GM12878 (cell line): ENCODE measurements around the gene FAM187B. TPM values are rescaled to one million over a fixed set of nuclear protein-coding genes. Genes with fewer than 3 reads are reported as not detected.

Experiments
- BCL11A ChIP-seq: IDR thresholded peaks from 2 replicates; pipeline ENCODE4 v1.6.1; 2011; ENCODE audit warnings: low read depth, low read length
- BHLHE40 ChIP-seq, 2 experiments: fragments of 450-650 bp in 1 of 2; IDR thresholded peaks; 2 replicates each; pipeline ENCODE4 v1.6.1; 2011 to 2017; ENCODE audit warnings: low read depth in 2 of 2, borderline replicate concordance in 1 of 2, improper control_type of control experiment in 1 of 2, low read length in 1 of 2, mild to moderate bottlenecking in 1 of 2
- CHD1 ChIP-seq: IDR thresholded peaks from 2 replicates; pipeline ENCODE4 v1.6.1; 2012; ENCODE audit warnings: low read depth, low read length, improper control_type of control experiment
- CHD2 ChIP-seq: IDR thresholded peaks from 2 replicates; pipeline ENCODE4 v1.6.1; 2011; ENCODE audit warnings: low read depth, low read length, improper control_type of control experiment, borderline replicate concordance
- CHD4 ChIP-seq: fragments of 200-600 bp; sonication (generic); IDR thresholded peaks from 2 replicates; pipeline ENCODE4 v1.6.1; 2016; ENCODE audit warnings: mild to moderate bottlenecking
- DPF2 ChIP-seq: fragments of 450-650 bp; IDR thresholded peaks from 2 replicates; pipeline ENCODE4 v1.6.1; 2017; ENCODE audit warnings: mild to moderate bottlenecking
- HDAC2 ChIP-seq: fragments of 200-600 bp; sonication (generic); IDR thresholded peaks from 2 replicates; pipeline ENCODE4 v1.6.1; 2017
- HDAC6 ChIP-seq: fragments of 200-600 bp; sonication (generic); IDR thresholded peaks from one replicate; pipeline ENCODE4 v1.8.0; 2017; ENCODE audit warnings: antibody characterized with exemption; ENCODE audit not compliant: unreplicated experiment
- JUND ChIP-seq: IDR thresholded peaks from 2 replicates; pipeline ENCODE4 v1.6.1; 2012; ENCODE audit warnings: low read depth, mild to moderate bottlenecking, low read length, improper control_type of control experiment, moderate library complexity
- KLF5 ChIP-seq: fragments of 450-650 bp; IDR thresholded peaks from 2 replicates; pipeline ENCODE4 v1.6.1; 2014; ENCODE audit warnings: mild to moderate bottlenecking; ENCODE audit not compliant: partially characterized antibody
- LARP7 ChIP-seq: fragments of 450-650 bp; IDR thresholded peaks from 2 replicates; pipeline ENCODE4 v1.6.1; 2017; ENCODE audit warnings: mild to moderate bottlenecking
- MTA2 ChIP-seq: fragments of 450-650 bp; IDR thresholded peaks from 2 replicates; pipeline ENCODE4 v1.6.1; 2016; ENCODE audit warnings: low read depth, mild to moderate bottlenecking, moderate library complexity
- MTA3 ChIP-seq: IDR thresholded peaks from 2 replicates; pipeline ENCODE4 v1.6.1; 2012; ENCODE audit warnings: low read length, inconsistent platforms, borderline replicate concordance
- NFIC ChIP-seq: IDR thresholded peaks from 2 replicates; pipeline ENCODE4 v1.6.1; 2012; ENCODE audit warnings: low read depth, mild to moderate bottlenecking, inconsistent platforms, low read length, moderate library complexity
- NFXL1 ChIP-seq: fragments of 450-650 bp; IDR thresholded peaks from 2 replicates; pipeline ENCODE4 v1.6.1; 2017; ENCODE audit warnings: antibody characterized with exemption, mild to moderate bottlenecking, borderline replicate concordance
- NRF1 ChIP-seq: conservative IDR thresholded peaks from 2 replicates; pipeline ENCODE4 v1.6.1; 2011; ENCODE audit warnings: mild to moderate bottlenecking, low read depth, low read length, improper control_type of control experiment
- PML ChIP-seq: IDR thresholded peaks from 2 replicates; pipeline ENCODE4 v1.6.1; 2012; ENCODE audit warnings: low read length, inconsistent platforms
- RCOR1 ChIP-seq: conservative IDR thresholded peaks from 2 replicates; pipeline ENCODE4 v1.6.1; 2012; ENCODE audit warnings: low read depth, low read length, improper control_type of control experiment
- SIN3A ChIP-seq: IDR thresholded peaks from 2 replicates; pipeline ENCODE4 v1.6.1; 2012; ENCODE audit warnings: low read depth, low read length, improper control_type of control experiment
- SMARCA5 ChIP-seq: fragments of 450-650 bp; IDR thresholded peaks from 2 replicates; pipeline ENCODE4 v1.6.1; 2017; ENCODE audit warnings: mild to moderate bottlenecking
- SRF ChIP-seq, 2 experiments: IDR thresholded peaks; 2 replicates each; pipeline ENCODE4 v1.6.1; 2011; ENCODE audit warnings: low read depth in 2 of 2, low read length in 2 of 2, mild to moderate bottlenecking in 1 of 2, moderate library complexity in 1 of 2
- STAT1 ChIP-seq: fragments of 450-650 bp; conservative IDR thresholded peaks from 2 replicates; pipeline ENCODE4 v1.6.1; 2014; ENCODE audit warnings: antibody characterized with exemption, mild to moderate bottlenecking
- TARDBP ChIP-seq: IDR thresholded peaks from 2 replicates; pipeline ENCODE4 v1.6.1; 2016; ENCODE audit warnings: borderline replicate concordance
- YY1 ChIP-seq: IDR thresholded peaks from 2 replicates; pipeline ENCODE4 v1.6.1; 2011; ENCODE audit warnings: low read depth, mild to moderate bottlenecking, low read length
- ZNF622 ChIP-seq: fragments of 450-650 bp; IDR thresholded peaks from 2 replicates; pipeline ENCODE4 v1.6.1; 2017; ENCODE audit warnings: mild to moderate bottlenecking, inconsistent platforms
- polyA plus RNA-seq, 11 experiments: library from polyadenylated mRNA; depleted of rRNA in 4 of 11; unstranded in 6 of 11; stranded (reverse) in 5 of 11; fragments of >200 nt; fragmentation: Nextera tagmentation in 4 of 11; fragmentation: Illumina TruSeq in 1 of 11; extraction: Ambion mirVana in 4 of 11; extraction: Trizol in 1 of 11; gene quantifications; 1 replicate in 1 of 11; 2 replicates in 10 of 11; pipeline versions ENCODE4 v1.2.1 to v1.2.3, GENCODE V29; 2011 to 2016; ENCODE audit warnings: inconsistent platforms in 2 of 11, missing spikeins in 2 of 11, low read depth in 1 of 11
- total RNA-seq, 4 experiments: library from RNA; depleted of rRNA in 3 of 4; stranded (reverse); fragments of >200 nt in 3 of 4; fragmentation: Illumina TruSeq in 1 of 4; extraction: Trizol in 1 of 4; gene quantifications; 2 replicates each; pipeline versions ENCODE4 v1.2.1 to v1.2.3, GENCODE V29; 2013 to 2021
- TF ChIP-seq, protein P1 (sequence below): IDR thresholded peaks from 2 replicates; pipeline ENCODE4 v1.6.1; 2011; ENCODE audit warnings: borderline replicate concordance, low read depth, mild to moderate bottlenecking, moderate library complexity, low read length; ENCODE audit not compliant: insufficient read depth, poor library complexity, severe bottlenecking
- TF ChIP-seq, protein P2 (sequence below): fragments of 450-650 bp; conservative IDR thresholded peaks from 2 replicates; pipeline ENCODE4 v1.6.1; 2017; ENCODE audit warnings: mild to moderate bottlenecking, moderate library complexity
- TF ChIP-seq, protein P3 (sequence below): fragments of 450-650 bp; IDR thresholded peaks from 2 replicates; pipeline ENCODE4 v1.6.1; 2017; ENCODE audit warnings: antibody characterized with exemption, mild to moderate bottlenecking, moderate library complexity

The FAM187B gene
- total and polyA plus RNA-seq, 10 of the 15 experiments (the other 5 are each of a cell fraction or from before 2014, with no cell fraction given), result 0.05 TPM; not detected in 9

DNA sequence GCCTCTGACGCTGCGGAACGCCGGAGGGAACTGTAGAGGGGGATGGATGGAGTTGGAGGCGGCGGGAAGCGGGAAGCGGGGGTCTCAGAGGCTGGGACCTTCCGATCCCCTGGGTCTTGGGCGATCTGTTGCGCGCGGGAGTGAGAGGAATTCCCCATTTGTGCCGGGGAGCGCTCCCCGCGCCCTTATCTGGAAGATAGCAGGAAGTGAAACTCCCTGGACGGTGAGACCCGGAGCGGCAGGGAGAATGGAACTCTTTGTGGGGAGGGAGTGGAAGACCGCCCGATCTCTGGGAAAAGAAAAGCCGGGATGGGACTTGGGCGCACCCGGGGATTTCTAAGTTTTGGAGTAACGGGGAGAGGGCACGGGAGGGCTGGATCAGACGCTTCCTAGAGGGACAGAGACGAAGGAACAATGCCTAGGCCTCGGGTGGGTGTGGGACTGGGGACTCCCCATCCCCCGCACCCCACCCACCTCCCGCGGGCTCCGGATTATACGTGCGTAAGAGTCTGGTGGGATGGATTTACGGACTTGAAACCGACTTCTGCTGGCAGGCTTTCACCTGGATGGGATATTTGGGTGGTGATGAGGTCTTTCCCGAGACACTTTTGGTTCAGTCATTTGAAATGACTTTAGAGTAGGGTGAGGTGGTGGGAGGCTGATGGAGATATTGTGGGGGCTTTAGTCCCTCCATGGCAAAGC lies 20.8 kb upstream of the FAM187B start (continued):
- TF ChIP-seq SRF (IDR thresholded peaks at IDR 0.05; ENCODE audit: low read depth in 2 of 2, low read length in 2 of 2) (peak in 1 of 2 experiments; percentile 81; a peak in 1 of 4 replicates), SMARCA5 (0 out of 2 replicates have a peak, but pooled peaks have one; percentile 88), SIN3A (peak; percentile 11; the same call in 1 of the 2 replicates), CHD4 (no peak), CHD2 (0 out of 2 replicates have a peak, but pooled peaks have one; percentile 5), TARDBP (no peak), JUND (no peak), RCOR1 (no peak), CHD1 (no peak), MTA3 (no peak), NFIC (no peak), BCL11A (no peak), PML (no peak), KLF5 (no peak), DPF2 (peak; percentile 82; the same call in 1 of the 2 replicates), NRF1 (no peak), STAT1 (no peak), HDAC6 (no peak), BHLHE40 (IDR thresholded peaks at IDR 0.05; ENCODE audit: borderline replicate concordance in 1 of 2, low read depth in 2 of 2, low read length in 1 of 2) (no peak), MTA2 (peak; percentile 29; the same call in 1 of the 2 replicates), HDAC2 (no peak), LARP7 (no peak; the same call in 1 of the 2 replicates), NFXL1 (no peak), ZNF622 (no peak), YY1 (no peak)
- TF ChIP-seq, protein P1, sequence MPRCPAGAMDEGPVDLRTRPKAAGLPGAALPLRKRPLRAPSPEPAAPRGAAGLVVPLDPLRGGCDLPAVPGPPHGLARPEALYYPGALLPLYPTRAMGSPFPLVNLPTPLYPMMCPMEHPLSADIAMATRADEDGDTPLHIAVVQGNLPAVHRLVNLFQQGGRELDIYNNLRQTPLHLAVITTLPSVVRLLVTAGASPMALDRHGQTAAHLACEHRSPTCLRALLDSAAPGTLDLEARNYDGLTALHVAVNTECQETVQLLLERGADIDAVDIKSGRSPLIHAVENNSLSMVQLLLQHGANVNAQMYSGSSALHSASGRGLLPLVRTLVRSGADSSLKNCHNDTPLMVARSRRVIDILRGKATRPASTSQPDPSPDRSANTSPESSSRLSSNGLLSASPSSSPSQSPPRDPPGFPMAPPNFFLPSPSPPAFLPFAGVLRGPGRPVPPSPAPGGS, result no peak
- TF ChIP-seq, protein P2, sequence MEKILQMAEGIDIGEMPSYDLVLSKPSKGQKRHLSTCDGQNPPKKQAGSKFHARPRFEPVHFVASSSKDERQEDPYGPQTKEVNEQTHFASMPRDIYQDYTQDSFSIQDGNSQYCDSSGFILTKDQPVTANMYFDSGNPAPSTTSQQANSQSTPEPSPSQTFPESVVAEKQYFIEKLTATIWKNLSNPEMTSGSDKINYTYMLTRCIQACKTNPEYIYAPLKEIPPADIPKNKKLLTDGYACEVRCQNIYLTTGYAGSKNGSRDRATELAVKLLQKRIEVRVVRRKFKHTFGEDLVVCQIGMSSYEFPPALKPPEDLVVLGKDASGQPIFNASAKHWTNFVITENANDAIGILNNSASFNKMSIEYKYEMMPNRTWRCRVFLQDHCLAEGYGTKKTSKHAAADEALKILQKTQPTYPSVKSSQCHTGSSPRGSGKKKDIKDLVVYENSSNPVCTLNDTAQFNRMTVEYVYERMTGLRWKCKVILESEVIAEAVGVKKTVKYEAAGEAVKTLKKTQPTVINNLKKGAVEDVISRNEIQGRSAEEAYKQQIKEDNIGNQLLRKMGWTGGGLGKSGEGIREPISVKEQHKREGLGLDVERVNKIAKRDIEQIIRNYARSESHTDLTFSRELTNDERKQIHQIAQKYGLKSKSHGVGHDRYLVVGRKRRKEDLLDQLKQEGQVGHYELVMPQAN, result peak; percentile 85; the same call in 1 of the 2 replicates
- TF ChIP-seq, protein P3, sequence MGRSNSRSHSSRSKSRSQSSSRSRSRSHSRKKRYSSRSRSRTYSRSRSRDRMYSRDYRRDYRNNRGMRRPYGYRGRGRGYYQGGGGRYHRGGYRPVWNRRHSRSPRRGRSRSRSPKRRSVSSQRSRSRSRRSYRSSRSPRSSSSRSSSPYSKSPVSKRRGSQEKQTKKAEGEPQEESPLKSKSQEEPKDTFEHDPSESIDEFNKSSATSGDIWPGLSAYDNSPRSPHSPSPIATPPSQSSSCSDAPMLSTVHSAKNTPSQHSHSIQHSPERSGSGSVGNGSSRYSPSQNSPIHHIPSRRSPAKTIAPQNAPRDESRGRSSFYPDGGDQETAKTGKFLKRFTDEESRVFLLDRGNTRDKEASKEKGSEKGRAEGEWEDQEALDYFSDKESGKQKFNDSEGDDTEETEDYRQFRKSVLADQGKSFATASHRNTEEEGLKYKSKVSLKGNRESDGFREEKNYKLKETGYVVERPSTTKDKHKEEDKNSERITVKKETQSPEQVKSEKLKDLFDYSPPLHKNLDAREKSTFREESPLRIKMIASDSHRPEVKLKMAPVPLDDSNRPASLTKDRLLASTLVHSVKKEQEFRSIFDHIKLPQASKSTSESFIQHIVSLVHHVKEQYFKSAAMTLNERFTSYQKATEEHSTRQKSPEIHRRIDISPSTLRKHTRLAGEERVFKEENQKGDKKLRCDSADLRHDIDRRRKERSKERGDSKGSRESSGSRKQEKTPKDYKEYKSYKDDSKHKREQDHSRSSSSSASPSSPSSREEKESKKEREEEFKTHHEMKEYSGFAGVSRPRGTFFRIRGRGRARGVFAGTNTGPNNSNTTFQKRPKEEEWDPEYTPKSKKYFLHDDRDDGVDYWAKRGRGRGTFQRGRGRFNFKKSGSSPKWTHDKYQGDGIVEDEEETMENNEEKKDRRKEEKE, result no peak
